Testis (tissue), 3 donors: Measurements from ENCODE around the gene USP2. TPM values are rescaled to one million over a fixed set of nuclear protein-coding genes. Genes with fewer than 3 reads are reported as not detected.
A peak's percentile ranks its signal among the peaks of the same experiment; 100 is the strongest.

Experiments used
- DNase-seq: peaks from one replicate; pipeline ENCODE4 v3.0.0-alpha.2; 2019
- H3K27ac ChIP-seq, 2 donors: fragments of 200-600 bp; sonication (generic); one replicate each; pipeline ENCODE4 v1.5.1; 2019
- H3K27me3 ChIP-seq: fragments of 200-600 bp; sonication (generic); one replicate; pipeline ENCODE4 v1.5.1; 2019
- H3K36me3 ChIP-seq: fragments of 200-600 bp; sonication (generic); one replicate; pipeline ENCODE4 v1.5.1; 2017; ENCODE audit warnings: low read depth; ENCODE audit errors: missing control alignments
- H3K4me1 ChIP-seq: fragments of 200-600 bp; sonication (generic); one replicate; pipeline ENCODE4 v1.5.1; 2019
- H3K4me3 ChIP-seq, 2 donors: fragments of 200-600 bp; sonication (generic); one replicate each; pipeline ENCODE4 v1.5.1; 2017 to 2019
- H3K9me3 ChIP-seq: fragments of 200-600 bp; sonication (generic); one replicate; pipeline ENCODE4 v1.5.1; 2017
- CTCF ChIP-seq, 3 experiments: fragments of 450-650 bp in 2 of 3; fragments of 200-600 bp in 1 of 3; sonication (generic) in 1 of 3; IDR thresholded peaks; one replicate each; pipeline ENCODE4 v1.5.1; 2016 to 2019; ENCODE audit warnings: antibody characterized with exemption in 3 of 3, mild to moderate bottlenecking in 2 of 3, moderate library complexity in 1 of 3
- POLR2A ChIP-seq: fragments of 450-650 bp; IDR thresholded peaks from one replicate; pipeline ENCODE4 v1.6.1; 2017; ENCODE audit warnings: antibody characterized with exemption, mild to moderate bottlenecking, moderate library complexity
- WGBS, 2 donors: methylation state at CpG; one replicate each; pipeline ENCODE4 v1.1.5; 2018; 5-methylcytosine and 5-hydroxymethylcytosine counted together
- intact Hi-C: fragments of 100-400 bp; cut with DNase I; formaldehyde crosslinking; loops from one replicate; pipeline ENCODE4 v1.15.1; 2023; ENCODE audit warnings: low total_unique reads
- microRNA-seq, 2 donors: library from miRNA; unstranded; fragments of <30 nt; microRNA quantifications; one replicate each; pipeline ENCODE4, GENCODE V29; 2016; ENCODE audit warnings: borderline number of aligned reads in 2 of 2, borderline replicate concordance in 1 of 2
- polyA plus RNA-seq: library from polyadenylated mRNA; stranded (reverse); fragments of 350-450 nt; fragmentation: Illumina TruSeq; extraction: RNeasy Lipid Tissue Mini Kit (QIAGEN cat#74804); gene quantifications from one replicate; pipeline ENCODE4 v1.2.3, GENCODE V29; 2014; ENCODE audit warnings: low read depth, low replicate concordance; ENCODE audit not compliant: insufficient read depth
- small RNA-seq, 2 donors: library from RNA; depleted of rRNA; stranded (forward); fragments of <200 nt; gene quantifications; one replicate each; pipeline ENCODE3, GENCODE V24; 2016
- total RNA-seq, 2 donors: library from RNA; depleted of rRNA; stranded (reverse); fragments of >200 nt; gene quantifications; one replicate each; pipeline ENCODE4 v1.2.3, GENCODE V29; 2016

USP2 gene
- total and polyA plus RNA-seq, 3 donors from 2014 or later = 41.2 to 168 (median 100) TPM

GRCh38 chr11:119307974-119308373, 73.5 kb downstream of the USP2 start:
- Histone ChIP-seq H3K27ac (peak overlapping the region in 1 of 2 donors; percentile 51), H3K9me3 (no peaks in the 10 kb centered on the region), H3K36me3 (no peaks in the 10 kb centered on the region), H3K4me3 (no peak overlapping the region), H3K27me3 (no peaks in the 10 kb centered on the region), H3K4me1 (peaks cover 12% of the 10 kb centered on the region)
- intact Hi-C loops = no loop called here
- TF ChIP-seq CTCF (IDR thresholded peaks at IDR 0.05) (no peak), POLR2A (no peak)
- 85% methylated on average over 5 of the region's 5 CpGs for WGBS, 2 donors
- DNase-seq = no peak

DNA sequence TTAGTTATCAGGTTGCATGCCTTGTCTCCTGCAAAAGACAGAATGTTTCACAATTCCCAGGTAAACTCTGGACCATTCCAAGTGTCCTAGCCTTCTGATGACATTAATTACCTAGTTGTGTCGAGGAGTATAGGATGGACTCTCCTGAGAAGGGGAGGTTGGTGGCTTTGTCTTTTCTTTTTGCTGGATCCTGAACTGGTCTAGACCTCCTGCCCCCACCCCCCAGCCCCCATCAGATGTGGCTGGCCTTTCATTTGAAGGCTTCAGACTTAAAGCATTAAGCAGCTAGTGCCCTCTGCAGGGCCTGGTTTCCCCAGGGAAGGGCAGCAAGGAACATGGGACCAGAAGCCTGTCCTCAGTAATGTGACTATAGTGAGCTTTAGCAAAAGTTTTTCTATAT, 74.3 kb downstream of the USP2 start:
- intact Hi-C loops = no loop called here
- WGBS, 2 donors = 58 to 77% methylated on average over 1 of the region's 1 CpG
- Histone ChIP-seq H3K4me1 (peaks cover 12% of the 10 kb centered on the region), H3K27me3 (no peaks in the 10 kb centered on the region), H3K36me3 (no peaks in the 10 kb centered on the region), H3K4me3 (no peak overlapping the region), H3K27ac (peak overlapping the region; percentile 51 to 60), H3K9me3 (no peaks in the 10 kb centered on the region)
- TF ChIP-seq CTCF (IDR thresholded peaks at IDR 0.05) (no peak), POLR2A (no peak)
- no peak for DNase-seq

DNA sequence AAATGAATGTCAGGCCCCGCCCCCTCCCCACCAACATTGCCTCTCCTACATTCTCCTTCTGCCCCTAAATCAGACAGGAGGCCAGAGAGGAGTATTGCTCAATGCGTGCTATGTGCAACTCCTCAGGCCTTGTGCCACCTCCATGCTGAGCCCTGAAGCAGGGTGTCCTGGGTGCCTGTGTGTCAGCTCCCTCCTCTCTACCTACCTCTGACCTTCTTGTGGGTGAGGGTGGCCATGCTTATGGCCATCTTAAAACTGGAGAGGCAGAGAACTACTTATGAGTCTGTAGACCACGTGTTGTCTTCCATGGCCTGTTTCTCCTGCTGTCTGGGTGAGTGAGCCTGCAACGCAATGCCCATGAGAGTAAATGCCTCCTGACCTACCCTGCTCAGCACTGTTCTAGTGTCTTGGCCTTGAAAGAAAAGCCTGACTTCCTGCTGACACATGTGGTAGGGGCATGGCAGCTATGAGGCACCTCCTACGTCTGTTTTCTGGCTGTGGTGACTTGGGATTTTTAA, 75.1 kb downstream of the USP2 start:
- Histone ChIP-seq H3K27me3 (no peaks in the 10 kb centered on the region), H3K4me3 (no peak overlapping the region), H3K27ac (peak overlapping the region in 1 of 2 donors; percentile 70), H3K4me1 (peaks cover 12% of the 10 kb centered on the region), H3K9me3 (no peaks in the 10 kb centered on the region), H3K36me3 (no peaks in the 10 kb centered on the region)
- 52 to 55% methylated on average over 5 of the region's 5 CpGs for WGBS, 2 donors
- peak; percentile 66 for DNase-seq
- intact Hi-C loops = no loop called here
- TF ChIP-seq POLR2A = no peak
- no peak for TF ChIP-seq CTCF (IDR thresholded peaks at IDR 0.05)

DNA sequence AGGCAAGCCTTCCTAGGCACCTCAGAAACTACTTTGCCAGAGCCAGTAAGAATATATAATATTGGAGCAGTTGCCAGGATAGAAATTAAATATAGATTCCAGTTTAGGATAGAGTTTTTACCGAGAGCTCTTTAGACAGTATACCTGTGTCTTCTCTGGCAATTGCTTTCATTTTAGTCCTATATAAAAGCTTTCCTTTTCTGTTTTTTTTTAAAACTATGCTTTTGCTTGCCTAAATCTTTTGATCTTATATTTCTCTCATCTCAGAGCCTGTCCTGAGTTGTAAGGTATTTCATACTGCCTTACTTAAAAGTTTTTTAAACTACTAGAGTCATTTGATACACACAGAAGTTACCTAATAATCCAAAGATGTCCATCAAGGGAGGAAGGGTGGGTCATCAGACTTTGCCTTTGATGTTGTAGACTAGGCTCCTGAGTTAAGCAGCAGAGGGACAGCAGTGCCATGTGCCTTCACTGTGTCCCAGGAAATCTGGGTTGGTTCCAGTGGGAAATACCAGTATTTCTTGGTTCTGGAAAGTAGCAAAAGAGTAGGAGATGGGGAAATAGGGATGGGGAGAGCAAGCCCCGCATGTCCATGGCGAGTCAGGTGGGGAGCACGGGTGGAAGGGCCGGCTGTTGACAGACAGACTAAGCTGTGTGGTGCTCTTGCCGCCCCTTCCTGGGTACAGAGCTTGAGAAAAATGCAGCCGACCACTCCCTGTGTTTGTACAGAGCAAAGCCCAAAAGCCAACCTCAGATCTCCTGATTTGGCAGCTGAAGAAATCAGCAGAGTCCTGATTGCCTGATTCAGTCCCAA, 75.7 kb downstream of the USP2 start:
- no peaks in the 10 kb centered on the region for H3K36me3 ChIP-seq
- 86 to 94% methylated on average over 7 of the region's 7 CpGs for WGBS, 2 donors
- H3K27ac ChIP-seq = peak overlapping the region in 1 of 2 donors; percentile 70
- H3K4me1 ChIP-seq = peaks cover 12% of the 10 kb centered on the region
- no peak overlapping the region for H3K4me3 ChIP-seq
- TF ChIP-seq CTCF (IDR thresholded peaks at IDR 0.05) (no peak), POLR2A (no peak)
- DNase-seq = no peak
- H3K27me3 ChIP-seq = no peaks in the 10 kb centered on the region
- H3K9me3 ChIP-seq = no peaks in the 10 kb centered on the region
- intact Hi-C loops = no loop called here

Small RNA genes within 50 kb of the gene (microRNA-seq; reads per million reads assigned to microRNA genes)
- gene MIR6756 = 0 to 0.69 reads per million in 2 donors

Small RNA genes within 50 kb of the gene (small RNA-seq; reads per million reads assigned to genes)
- gene AP003396.4 = 0 reads per million in 2 donors
- 0 reads per million in 2 donors for gene RF01225

Other genes with a start within 250 kb of the USP2 start
- gene ABCG4, start 232.6 kb downstream of the USP2 start, total RNA-seq = 1 to 10 TPM; 3.9 to 5.4 TPM
- 11.2 TPM for gene ABCG4, start 232.6 kb downstream of the USP2 start, polyA plus RNA-seq
- gene NLRX1, start 213.0 kb downstream of the USP2 start, total RNA-seq = 10 to 100 TPM; 16.2 to 21.4 TPM
- 9.4 TPM for gene NLRX1, start 213.0 kb downstream of the USP2 start, polyA plus RNA-seq
- under 1 TPM in 1 of 2 donors, not detected in 1; 0.94 TPM for gene NHERF4, start 196.2 kb downstream of the USP2 start, total RNA-seq
- 1.0 TPM for gene NHERF4, start 196.2 kb downstream of the USP2 start, polyA plus RNA-seq
- gene CBL, start 175.4 kb downstream of the USP2 start, total RNA-seq = 10 to 100 TPM; 59.3 to 65.7 TPM
- 58.5 TPM for gene CBL, start 175.4 kb downstream of the USP2 start, polyA plus RNA-seq
- gene MCAM, start 64.6 kb downstream of the USP2 start, total RNA-seq = 10 to 100 TPM; 39.1 to 45.1 TPM
- 43.1 TPM for gene MCAM, start 64.6 kb downstream of the USP2 start, polyA plus RNA-seq
- 10 to 100 TPM; 28.2 to 31.0 TPM for gene RNF26, start 47.2 kb downstream of the USP2 start, total RNA-seq
- 37.1 TPM for gene RNF26, start 47.2 kb downstream of the USP2 start, polyA plus RNA-seq
- 1 to 10 TPM; 4.7 to 5.3 TPM for gene C1QTNF5, start 40.8 kb downstream of the USP2 start, total RNA-seq
- gene C1QTNF5, start 40.8 kb downstream of the USP2 start, polyA plus RNA-seq = 12.6 TPM
- not detected for gene MFRP, start 35.0 kb downstream of the USP2 start, total RNA-seq
- not detected for gene MFRP, start 35.0 kb downstream of the USP2 start, polyA plus RNA-seq
- gene THY1, start 41.5 kb upstream of the USP2 start, total RNA-seq = 10 to 100 TPM in 1 of 2 donors, 1 to 10 TPM in 1; 5.9 to 30.0 TPM
- gene THY1, start 41.5 kb upstream of the USP2 start, polyA plus RNA-seq = 132 TPM